ENCODE data around the gene HOXA7. TPM values are rescaled to one million over a fixed set of nuclear protein-coding genes. Genes with fewer than 3 reads are reported as not detected.

Gene HOXA7
- total RNA-seq, 1 donor from 2014 or later: 12.0 TPM

DNA sequence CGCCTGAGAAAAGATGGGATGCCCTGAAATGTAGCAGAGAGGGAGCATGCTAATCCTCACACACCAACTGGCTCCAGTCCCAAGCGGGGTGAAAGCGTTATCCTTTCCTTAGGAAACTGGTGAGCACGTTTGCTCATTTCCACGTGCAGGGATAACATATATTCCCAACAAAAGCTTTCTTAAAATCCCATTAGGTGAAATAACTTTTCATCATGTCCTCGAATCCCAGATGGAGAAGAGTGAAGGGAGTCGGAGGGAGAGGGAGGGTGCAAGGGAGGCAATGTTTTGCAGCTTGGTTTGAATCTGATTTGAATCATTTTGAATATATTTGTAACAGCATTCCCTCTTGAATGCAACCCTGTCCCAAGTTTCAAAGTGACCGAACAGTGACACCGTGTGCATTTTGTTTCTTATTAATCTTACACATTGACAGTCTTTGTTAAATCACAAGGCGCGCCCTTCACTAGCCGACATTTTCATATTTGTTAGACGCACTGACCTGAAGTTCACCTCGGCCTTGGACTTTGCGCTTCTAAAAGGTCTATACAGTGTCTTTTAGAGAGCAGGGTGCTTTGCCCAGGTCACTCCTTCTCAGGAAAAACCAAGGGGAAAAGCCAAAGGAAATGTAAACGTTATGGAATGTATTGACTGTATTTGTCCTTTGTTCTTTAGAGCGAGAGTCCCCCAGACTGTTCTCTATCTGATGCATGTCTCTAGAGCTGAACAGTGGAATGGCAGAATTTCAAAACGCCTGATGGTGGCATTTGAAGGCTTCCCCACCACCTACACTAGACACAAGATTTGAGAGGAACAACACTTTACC, 22.9 kb downstream of the HOXA7 start:
- intact Hi-C loops (cut with DNase I): loop anchor here (5.0 kb wide), 1 partner anchor 101 kb away; no protein-coding TSS in a partner anchor
- H3K4me1 ChIP-seq: peaks cover 0 to 8% of the 10 kb centered on the region in 2 donors
- DNase-seq (ENCODE audit: low spot score in 2 of 2): no peak

DNA sequence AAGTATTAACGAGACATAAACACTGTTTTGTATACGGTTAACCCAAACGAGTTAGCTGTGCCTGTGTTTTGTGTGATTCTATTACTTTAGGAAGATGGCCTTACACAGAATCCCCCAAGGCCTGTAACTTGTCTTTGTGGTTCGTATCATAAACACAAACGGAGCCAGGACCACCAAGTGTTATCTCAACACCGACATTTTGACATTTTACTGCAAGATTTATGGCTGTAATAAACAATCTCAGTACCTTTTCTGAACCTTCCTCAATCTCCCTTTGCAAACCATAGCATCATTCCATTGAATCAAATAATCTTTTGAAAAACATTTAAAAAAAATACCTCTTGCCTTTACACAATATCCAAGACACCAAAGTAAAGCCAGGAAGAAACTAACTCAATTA, 23.5 kb downstream of the HOXA7 start:
- Histone ChIP-seq H3K27ac (no peak overlapping the region), H3K9me3 (no peaks in the 10 kb centered on the region), H3K27me3 (no peaks in the 10 kb centered on the region), H3K4me3 (no peak overlapping the region), H3K4me1 (peaks cover 0 to 8% of the 10 kb centered on the region in 2 donors), H3K36me3 (no peaks in the 10 kb centered on the region)
- DNase-seq (ENCODE audit: low spot score in 2 of 2): no peak
- TF ChIP-seq, protein P1, sequence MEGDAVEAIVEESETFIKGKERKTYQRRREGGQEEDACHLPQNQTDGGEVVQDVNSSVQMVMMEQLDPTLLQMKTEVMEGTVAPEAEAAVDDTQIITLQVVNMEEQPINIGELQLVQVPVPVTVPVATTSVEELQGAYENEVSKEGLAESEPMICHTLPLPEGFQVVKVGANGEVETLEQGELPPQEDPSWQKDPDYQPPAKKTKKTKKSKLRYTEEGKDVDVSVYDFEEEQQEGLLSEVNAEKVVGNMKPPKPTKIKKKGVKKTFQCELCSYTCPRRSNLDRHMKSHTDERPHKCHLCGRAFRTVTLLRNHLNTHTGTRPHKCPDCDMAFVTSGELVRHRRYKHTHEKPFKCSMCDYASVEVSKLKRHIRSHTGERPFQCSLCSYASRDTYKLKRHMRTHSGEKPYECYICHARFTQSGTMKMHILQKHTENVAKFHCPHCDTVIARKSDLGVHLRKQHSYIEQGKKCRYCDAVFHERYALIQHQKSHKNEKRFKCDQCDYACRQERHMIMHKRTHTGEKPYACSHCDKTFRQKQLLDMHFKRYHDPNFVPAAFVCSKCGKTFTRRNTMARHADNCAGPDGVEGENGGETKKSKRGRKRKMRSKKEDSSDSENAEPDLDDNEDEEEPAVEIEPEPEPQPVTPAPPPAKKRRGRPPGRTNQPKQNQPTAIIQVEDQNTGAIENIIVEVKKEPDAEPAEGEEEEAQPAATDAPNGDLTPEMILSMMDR (IDR thresholded peaks at IDR 0.05): no peak
- intact Hi-C loops (cut with DNase I): loop anchor here (5.0 kb wide), 1 partner anchor 101 kb away; no protein-coding TSS in a partner anchor

More for the DNA sequence above, 22.9 kb downstream of the HOXA7 start:
- TF ChIP-seq, protein P1 (IDR thresholded peaks at IDR 0.05): no peak
- H3K36me3 ChIP-seq: no peaks in the 10 kb centered on the region
- peak overlapping the region in 1 of 2 donors; percentile 21 for H3K27ac ChIP-seq
- no peaks in the 10 kb centered on the region for H3K9me3 ChIP-seq
- H3K27me3 ChIP-seq: no peaks in the 10 kb centered on the region
- H3K4me3 ChIP-seq: no peak overlapping the region

DNA sequence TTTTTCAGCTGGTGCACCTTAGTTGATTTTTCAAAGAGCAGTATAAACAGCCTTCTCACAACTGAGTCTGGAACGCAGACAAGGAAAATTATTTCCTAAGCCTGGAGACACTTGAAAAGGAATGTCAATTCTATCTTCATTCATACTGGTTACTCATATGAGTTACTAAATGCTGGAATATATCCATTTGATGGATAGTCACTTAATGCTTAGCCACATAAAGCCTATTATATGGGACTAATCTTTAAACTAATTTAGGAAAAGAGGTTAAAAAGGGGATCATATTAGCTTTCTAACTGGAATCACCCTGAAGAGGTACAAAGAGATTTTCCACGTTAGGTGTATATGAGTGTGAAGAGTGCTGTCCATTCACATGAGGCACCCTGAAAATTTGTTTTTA, 24.3 kb downstream of the HOXA7 start:
- Histone ChIP-seq H3K9me3 (no peaks in the 10 kb centered on the region), H3K4me1 (peaks cover 0 to 8% of the 10 kb centered on the region in 2 donors), H3K4me3 (no peak overlapping the region), H3K27ac (no peak overlapping the region), H3K36me3 (no peaks in the 10 kb centered on the region), H3K27me3 (no peaks in the 10 kb centered on the region)
- TF ChIP-seq, protein P1 (IDR thresholded peaks at IDR 0.05): no peak
- intact Hi-C loops (cut with DNase I): loop anchor here (5.0 kb wide), 1 partner anchor 100 kb away; no protein-coding TSS in a partner anchor
- no peak for DNase-seq (ENCODE audit: low spot score in 2 of 2)

DNA sequence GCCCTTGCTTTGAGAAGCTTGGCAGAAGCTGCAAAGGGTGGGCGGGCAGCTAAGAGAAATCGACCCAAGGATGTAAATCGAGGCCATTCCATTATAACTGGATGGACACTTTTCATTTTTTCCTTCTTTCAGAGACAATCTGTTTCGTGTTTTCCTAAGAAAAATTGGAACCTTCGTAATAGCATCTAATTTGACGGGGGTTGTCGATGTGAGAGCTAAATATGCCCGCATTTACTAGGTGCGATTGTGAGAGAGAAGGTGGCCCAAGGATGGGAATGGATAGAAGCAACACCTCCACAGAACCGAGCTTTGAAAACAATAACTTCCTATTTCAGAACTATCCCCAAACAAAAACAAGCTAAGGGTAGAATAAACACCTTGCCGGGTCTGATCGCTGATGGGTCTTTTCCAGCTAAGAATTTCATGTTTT, 25.1 kb downstream of the HOXA7 start:
- H3K27ac ChIP-seq: peak overlapping the region; percentile 82 to 83
- H3K36me3 ChIP-seq: no peaks in the 10 kb centered on the region
- intact Hi-C loops (cut with DNase I): loop anchor here (2.0 to 5.0 kb wide), 3 partner anchors 17 to 99 kb away; no protein-coding TSS in a partner anchor
- no peaks in the 10 kb centered on the region for H3K9me3 ChIP-seq
- peak in 1 of 2 donors; percentile 22 for DNase-seq (ENCODE audit: low spot score in 2 of 2)
- no peaks in the 10 kb centered on the region for H3K27me3 ChIP-seq
- H3K4me1 ChIP-seq: peaks cover 0 to 5% of the 10 kb centered on the region in 2 donors
- H3K4me3 ChIP-seq: peak overlapping the region; percentile 87
- TF ChIP-seq, protein P1 (IDR thresholded peaks at IDR 0.05): no peak

DNA sequence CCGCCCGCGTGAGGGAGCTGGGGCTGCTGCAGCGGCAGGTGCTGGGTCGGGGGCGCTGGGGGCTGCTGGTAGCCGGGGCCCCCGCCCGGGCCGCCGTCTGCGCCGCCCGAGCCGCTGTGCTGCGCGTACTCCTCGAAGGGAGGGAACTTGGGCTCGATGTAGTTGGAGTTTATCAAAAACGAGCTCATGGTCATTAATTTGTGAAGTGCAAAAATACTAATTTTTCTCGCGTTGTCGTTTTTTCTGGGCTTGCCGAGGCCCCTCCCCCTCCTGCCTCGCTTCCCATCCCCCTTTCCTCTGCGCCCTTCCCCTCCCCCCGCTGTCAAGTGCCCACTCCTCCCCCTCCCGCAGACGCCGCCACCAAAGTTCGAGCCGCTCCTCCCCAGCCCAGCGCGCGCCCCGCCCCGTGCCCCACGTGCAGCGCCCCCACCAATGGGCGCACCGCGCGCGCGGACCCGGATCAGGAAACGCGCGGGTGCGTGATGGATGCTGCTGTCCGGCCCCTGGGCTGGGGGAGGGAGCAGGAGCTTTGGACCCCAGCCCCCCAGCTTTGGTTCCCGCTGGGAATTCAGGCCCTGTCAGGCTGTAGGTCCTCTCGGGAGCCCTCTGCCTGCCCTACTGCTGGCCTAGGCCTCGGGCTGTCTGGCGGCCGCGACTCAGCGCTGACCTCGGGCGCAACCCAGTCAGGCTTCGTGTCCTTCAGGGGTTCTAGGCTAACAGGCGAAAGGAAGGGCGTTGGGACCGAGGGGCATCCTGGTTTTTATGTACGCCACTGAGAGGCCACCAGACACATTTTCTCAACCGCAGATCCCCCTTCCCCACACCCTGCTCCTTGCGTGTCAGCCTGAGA, 25.7 kb downstream of the HOXA7 start, which contains the start of gene HOXA4:
Gene HOXA4, minus strand, starts transcription at position 218 of the 850 bp plus-strand sequence. Its CDS starts 24 bp downstream, at position 194.
- H3K36me3 ChIP-seq: no peaks in the 10 kb centered on the region
- peak within 1 kb of the TSS; percentile 86 to 89 for H3K27ac ChIP-seq
- no peaks in the 10 kb centered on the region for H3K9me3 ChIP-seq
- H3K4me3 ChIP-seq: peak within 1 kb of the TSS; percentile 87
- TF ChIP-seq, protein P1 (IDR thresholded peaks at IDR 0.05): no peak
- intact Hi-C loops (cut with DNase I): loop anchor here (2.0 to 5.0 kb wide), 3 partner anchors 16 to 98 kb away; no protein-coding TSS in a partner anchor
- DNase-seq (ENCODE audit: low spot score in 2 of 2): peak; percentile 62 to 96
- H3K27me3 ChIP-seq: no peaks in the 10 kb centered on the region
- H3K4me1 ChIP-seq: peaks cover 0 to 2% of the 10 kb centered on the region in 2 donors
